Transverse colon (tissue), 3 donors: ENCODE results near the gene RCE1.

ENCODE experiments used
- CTCF ChIP-seq, 5 experiments: fragments of 200-600 bp in 3 of 5; fragments of 450-650 bp in 2 of 5; sonication (generic) in 3 of 5; IDR thresholded peaks; 1 replicate in 2 of 5; 2 replicates in 3 of 5; pipeline ENCODE4 v1.5.1; 2016 to 2017; ENCODE audit warnings: antibody characterized with exemption in 5 of 5, inconsistent platforms in 3 of 5, mild to moderate bottlenecking in 2 of 5, moderate library complexity in 1 of 5
- EP300 ChIP-seq: sonication (generic); formaldehyde crosslinking; IDR thresholded peaks from one replicate; pipeline ENCODE4 v1.6.1; 2017; ENCODE audit warnings: antibody characterized with exemption, low read depth

- TF ChIP-seq EP300 = no peak
- TF ChIP-seq CTCF (IDR thresholded peaks at IDR 0.05) = no peak
Measured at GRCh38 chr11:66857927-66858185, 14.6 kb downstream of the RCE1 start.
